Lower leg skin (tissue), 4 donors: ENCODE results near the gene GPR55. TPM values are rescaled to one million over a fixed set of nuclear protein-coding genes. Genes with fewer than 3 reads are reported as not detected.

Source experiments
- DNase-seq, 2 donors: peaks; one replicate each; pipeline ENCODE4 v3.0.0-alpha.2; 2019; ENCODE audit warnings: low spot score in 2 of 2
- H3K4me3 ChIP-seq: fragments of 200-600 bp; sonication (generic); 2 replicates; pipeline ENCODE4 v1.5.1; 2017; ENCODE audit warnings: mild to moderate bottlenecking, low read depth; ENCODE audit not compliant: poor library complexity, severe bottlenecking
- POLR2A ChIP-seq, 2 donors: fragments of 450-650 bp; IDR thresholded peaks; one replicate each; pipeline ENCODE4 v1.6.1; 2016 to 2017; ENCODE audit warnings: antibody characterized with exemption in 2 of 2, mild to moderate bottlenecking in 1 of 2, moderate library complexity in 1 of 2
- WGBS, 2 donors: methylation state at CpG; one replicate each; pipeline ENCODE4 v1.1.5; 2018; 5-methylcytosine and 5-hydroxymethylcytosine counted together
- intact Hi-C: fragments of 100-400 bp; cut with DNase I; formaldehyde crosslinking; loops from one replicate; pipeline ENCODE4 v1.15.0; 2023; ENCODE audit warnings: low total_unique reads
- total RNA-seq, 4 donors: library from RNA; depleted of rRNA; stranded (reverse); fragments of >200 nt; gene quantifications; one replicate each; pipeline ENCODE4 v1.1.0, GENCODE V29; 2016
- TF ChIP-seq, protein P1 (sequence below), 3 donors: fragments of 450-650 bp; IDR thresholded peaks; one replicate each; pipeline ENCODE4 v1.5.1; 2016; ENCODE audit warnings: antibody characterized with exemption in 3 of 3, mild to moderate bottlenecking in 3 of 3, moderate library complexity in 2 of 3

The GPR55 gene
- total RNA-seq, 4 donors from 2014 or later, result 0.30 TPM; not detected in 3

DNA sequence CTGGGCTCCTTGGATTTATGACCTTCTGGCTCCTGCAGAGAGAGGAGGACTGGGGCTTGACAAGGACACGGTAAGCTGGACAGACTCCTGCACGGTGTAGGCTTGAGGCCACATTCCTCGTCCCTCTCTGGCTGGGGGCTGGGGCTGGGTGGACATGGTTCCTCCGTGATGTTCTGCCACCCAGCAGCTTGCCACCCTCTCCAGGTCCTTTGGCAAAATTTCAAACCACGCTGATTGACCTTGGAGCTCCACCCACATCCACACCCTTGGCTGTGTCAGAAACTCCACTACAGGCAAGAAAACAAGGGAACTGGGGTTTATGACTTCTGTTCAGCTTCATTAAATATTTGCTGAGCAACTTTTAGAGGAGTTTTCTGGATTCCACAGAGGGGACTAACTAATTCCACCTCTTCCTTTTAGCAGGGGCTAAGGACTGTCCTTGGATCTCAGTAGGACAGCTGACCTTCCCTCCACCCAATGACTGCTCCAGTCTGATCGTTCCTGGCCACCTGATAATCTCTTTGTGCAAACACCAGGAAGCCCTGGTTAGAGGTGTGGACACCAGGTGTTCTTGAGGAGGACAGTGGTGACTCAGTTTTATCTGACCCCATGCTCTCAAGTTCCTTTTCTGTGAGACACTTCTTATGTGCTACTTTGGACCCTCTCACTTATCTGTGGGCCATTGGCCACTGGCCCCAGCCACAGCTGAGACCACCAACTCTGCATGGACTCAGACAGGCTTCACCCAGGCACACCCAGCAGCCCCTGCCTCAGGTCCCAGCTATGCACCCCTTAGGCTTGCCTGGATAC lies 29.3 kb downstream of the GPR55 start:
- 59 to 66% methylated on average over 6 of the region's 6 CpGs for WGBS, 2 donors
- DNase-seq, result no peak
- H3K4me3 ChIP-seq, result no peak overlapping the region
- intact Hi-C loops, result no loop called here
- TF ChIP-seq POLR2A (IDR thresholded peaks at IDR 0.05), result no peak
- TF ChIP-seq, protein P1, sequence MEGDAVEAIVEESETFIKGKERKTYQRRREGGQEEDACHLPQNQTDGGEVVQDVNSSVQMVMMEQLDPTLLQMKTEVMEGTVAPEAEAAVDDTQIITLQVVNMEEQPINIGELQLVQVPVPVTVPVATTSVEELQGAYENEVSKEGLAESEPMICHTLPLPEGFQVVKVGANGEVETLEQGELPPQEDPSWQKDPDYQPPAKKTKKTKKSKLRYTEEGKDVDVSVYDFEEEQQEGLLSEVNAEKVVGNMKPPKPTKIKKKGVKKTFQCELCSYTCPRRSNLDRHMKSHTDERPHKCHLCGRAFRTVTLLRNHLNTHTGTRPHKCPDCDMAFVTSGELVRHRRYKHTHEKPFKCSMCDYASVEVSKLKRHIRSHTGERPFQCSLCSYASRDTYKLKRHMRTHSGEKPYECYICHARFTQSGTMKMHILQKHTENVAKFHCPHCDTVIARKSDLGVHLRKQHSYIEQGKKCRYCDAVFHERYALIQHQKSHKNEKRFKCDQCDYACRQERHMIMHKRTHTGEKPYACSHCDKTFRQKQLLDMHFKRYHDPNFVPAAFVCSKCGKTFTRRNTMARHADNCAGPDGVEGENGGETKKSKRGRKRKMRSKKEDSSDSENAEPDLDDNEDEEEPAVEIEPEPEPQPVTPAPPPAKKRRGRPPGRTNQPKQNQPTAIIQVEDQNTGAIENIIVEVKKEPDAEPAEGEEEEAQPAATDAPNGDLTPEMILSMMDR (IDR thresholded peaks at IDR 0.05), result no peak

DNA sequence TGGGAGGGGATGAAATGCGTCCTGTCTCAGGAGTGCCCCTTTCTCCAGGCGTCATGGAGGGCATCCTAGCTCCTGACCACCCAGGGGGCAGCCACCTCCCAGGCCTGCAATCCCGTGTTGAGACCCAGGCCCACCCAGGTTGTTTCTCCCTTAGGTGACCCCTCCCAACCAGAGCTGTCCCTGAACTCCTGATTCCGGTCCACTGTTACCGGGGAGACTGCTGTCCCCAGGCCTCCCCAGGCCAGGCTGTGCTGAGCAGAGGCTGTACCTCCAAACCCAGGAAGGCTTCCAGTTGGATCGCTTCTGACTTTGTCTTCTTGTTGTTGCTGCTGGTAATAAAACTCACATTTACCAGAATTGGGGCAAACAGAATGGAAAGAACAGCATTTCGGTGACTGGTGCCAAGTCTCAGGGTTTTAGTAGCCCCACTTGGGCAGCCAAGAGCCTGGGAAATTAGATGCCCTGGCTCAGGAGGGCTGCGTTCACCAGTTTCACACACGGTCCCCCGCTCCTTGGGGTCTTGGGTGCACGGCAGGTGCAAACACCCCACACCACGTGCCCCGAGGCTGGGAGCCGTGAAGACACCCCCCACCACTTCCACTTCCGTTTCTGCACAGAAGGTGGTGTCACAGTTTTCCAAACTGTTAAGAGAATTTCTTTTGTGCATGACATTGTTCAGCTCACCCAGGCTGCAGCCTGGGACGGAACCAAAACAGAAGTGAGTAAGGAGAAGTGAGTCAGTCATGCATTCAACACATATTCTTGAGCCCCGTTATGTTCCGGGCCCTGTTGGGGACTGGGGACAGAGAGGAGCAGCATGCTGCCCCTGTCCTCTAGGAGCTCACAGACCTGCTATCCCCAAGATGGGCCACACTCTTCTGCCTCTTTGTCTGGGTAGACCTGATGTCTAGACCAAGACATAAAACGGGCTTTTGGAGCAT lies 30.9 kb downstream of the GPR55 start:
- intact Hi-C loops, result no loop called here
- TF ChIP-seq POLR2A (IDR thresholded peaks at IDR 0.05), result no peak
- TF ChIP-seq, protein P1 (IDR thresholded peaks at IDR 0.05), result no peak
- H3K4me3 ChIP-seq, result no peak overlapping the region
- DNase-seq, result peak in 1 of 2 donors; percentile 81
- 72 to 74% methylated on average over 19 of the region's 19 CpGs for WGBS, 2 donors

DNA sequence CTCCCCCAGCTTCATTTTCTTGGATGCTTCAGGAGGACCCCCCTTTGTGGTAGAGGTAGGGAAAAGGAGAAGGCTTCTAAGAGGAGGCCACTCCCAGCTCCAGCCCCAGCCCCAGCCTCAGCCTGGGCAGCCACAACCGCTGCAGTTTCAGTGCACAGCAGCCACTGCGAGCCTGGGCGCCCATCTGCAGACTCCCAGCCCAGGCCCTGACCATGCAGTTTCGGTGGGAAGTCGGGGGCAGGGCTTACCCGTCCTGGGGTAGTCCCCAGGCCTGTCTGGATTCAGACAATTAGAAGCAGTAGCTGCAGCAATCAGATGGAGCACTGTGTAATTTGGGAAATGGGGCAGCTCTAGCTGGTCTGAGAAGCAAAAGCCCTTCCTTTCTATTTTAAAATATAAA lies 31.7 kb downstream of the GPR55 start:
- H3K4me3 ChIP-seq, result no peak overlapping the region
- intact Hi-C loops, result no loop called here
- WGBS, 2 donors, result 50 to 51% methylated on average over 6 of the region's 6 CpGs
- TF ChIP-seq, protein P1 (IDR thresholded peaks at IDR 0.05), result no peak
- TF ChIP-seq POLR2A (IDR thresholded peaks at IDR 0.05), result no peak
- no peak for DNase-seq

DNA sequence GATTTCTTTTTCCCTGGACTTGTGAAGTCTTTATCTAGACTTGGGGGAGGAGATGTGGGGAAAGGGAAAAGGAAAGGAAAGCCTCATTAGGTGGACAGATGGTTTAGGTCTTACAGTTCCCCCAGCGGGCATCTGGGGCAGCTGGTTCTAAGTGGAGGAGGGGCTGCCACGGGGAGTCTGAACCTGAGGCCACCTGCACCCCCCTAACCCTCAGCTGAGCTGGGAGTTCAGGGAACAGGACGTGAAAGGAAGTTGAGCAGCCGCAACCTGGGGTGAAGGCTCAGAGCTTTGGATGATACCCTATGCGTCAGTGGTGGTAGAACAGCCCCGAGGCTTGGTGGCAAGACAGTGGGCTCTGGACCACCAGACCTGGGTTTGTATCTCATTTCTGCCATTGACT lies 33.5 kb downstream of the GPR55 start:
- DNase-seq, result no peak
- no peak overlapping the region for H3K4me3 ChIP-seq
- intact Hi-C loops, result no loop called here
- 62 to 63% methylated on average over 6 of the region's 6 CpGs for WGBS, 2 donors
- TF ChIP-seq POLR2A (IDR thresholded peaks at IDR 0.05), result no peak
- TF ChIP-seq, protein P1 (IDR thresholded peaks at IDR 0.05), result no peak

DNA sequence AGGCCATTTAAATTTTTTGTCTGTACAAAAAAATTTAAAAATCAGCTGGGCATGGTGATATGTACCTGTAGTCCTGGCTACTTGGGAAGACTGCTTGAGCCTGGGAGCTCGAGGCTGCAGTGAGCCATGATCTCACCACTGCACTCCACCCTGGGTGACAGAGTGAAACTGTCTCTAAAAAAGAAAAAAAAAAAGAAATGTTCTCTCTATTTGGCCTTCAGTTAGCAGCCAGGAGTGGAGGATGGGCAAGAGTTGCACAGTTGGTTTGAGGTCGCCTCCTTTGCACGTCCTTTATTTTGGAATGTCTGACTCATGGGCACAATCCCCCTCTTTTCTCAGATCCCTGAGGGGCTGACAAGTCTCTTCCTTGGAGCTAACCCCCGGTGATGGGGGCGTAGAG lies 34.0 kb downstream of the GPR55 start:
- TF ChIP-seq, protein P1 (IDR thresholded peaks at IDR 0.05), result no peak
- no peak for TF ChIP-seq POLR2A (IDR thresholded peaks at IDR 0.05)
- no peak overlapping the region for H3K4me3 ChIP-seq
- DNase-seq, result no peak
- 23 to 31% methylated on average over 5 of the region's 5 CpGs for WGBS, 2 donors
- intact Hi-C loops, result no loop called here
